DMS114 treated with DMSO at 0.1 percent for 48 hours (cell line): ENCODE measurements around the gene DNAI1.
"Not testable (repeated sequence)": the region's sequence is repeated elsewhere in the genome, so short reads cannot be mapped to it uniquely, and the experiment has no call there.

Source experiments
- DNase-seq: peaks from one replicate; lab custom pipeline; 2025; ENCODE audit not compliant: unreplicated experiment; lab: John Stamatoyannopoulos, UW

The DNAI1 gene

DNA sequence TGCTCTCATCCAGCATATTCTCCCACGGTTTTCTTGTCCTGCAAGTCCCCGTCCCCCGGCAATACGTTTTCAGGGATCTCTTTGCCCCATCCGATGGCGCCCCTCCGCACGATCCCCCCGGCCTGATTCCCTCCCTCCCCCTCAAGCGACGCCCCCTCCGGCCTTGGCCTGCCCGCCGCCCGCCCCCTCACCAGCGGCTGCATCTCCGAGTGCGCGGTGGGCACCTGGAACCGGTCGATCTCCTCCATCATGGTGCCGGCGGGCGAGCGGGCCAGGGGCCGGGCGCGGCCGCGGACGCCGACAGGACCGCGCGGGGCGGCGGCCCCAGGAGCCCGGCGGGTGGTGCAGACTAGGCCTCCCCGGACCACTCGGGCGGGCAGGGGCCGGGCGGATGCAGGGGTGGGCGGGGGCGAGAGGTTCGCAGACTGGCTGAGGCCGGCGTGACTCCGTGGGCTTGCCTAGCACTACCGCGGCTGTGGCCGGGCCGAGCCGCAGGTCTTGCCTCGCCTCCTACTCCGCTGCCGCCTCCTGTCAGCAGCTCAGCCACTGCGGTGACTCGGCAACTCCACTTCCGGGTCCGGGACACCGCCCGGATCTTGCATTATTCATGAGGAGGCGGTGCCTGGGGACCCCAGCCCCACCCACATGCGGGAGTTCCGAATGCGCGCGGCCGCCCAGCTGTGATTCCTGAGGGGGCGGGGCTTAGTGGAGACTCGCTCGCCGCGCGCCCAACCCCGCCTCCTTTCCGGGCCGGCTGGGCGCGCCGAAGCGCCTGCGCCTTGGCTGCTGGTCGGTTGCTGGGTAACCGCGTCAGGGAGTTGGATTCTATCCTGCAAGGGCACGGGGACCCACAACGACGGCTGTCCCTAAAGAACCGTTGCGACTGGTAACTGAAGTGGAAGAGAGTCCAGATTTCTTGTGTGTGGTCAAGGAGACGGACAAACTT is at the start of gene DNAI1, which contains the start of gene FAM219A:
TSS of gene DNAI1 (plus strand) at position 793 of the 946 bp plus-strand sequence. CDS start 201 bp downstream, outside the sequence.
TSS of gene FAM219A (minus strand) at position 558 of the 946 bp plus-strand sequence. CDS start at position 251, 307 bp downstream.
- peak; percentile 88 for DNase-seq

DNA sequence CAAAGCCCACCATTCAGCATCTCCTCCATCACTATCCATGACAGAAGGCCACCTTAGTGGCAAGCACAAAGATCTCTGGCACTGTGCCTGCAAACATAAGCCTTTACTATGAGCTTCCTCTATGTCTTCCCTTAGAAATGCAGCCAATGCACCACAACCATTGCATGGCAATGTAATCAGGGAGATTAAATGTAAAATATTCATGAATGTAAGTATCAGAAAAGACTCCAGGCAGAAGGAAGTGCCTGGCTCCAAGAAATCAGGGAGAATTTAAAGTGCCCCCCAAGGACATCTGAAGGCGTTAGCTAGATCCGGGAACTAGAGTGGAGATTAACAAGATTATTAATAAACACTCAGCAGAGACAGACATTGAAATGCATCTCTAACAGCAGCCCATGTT is 49.5 kb upstream of the DNAI1 start:
- DNase-seq = no peak

DNA sequence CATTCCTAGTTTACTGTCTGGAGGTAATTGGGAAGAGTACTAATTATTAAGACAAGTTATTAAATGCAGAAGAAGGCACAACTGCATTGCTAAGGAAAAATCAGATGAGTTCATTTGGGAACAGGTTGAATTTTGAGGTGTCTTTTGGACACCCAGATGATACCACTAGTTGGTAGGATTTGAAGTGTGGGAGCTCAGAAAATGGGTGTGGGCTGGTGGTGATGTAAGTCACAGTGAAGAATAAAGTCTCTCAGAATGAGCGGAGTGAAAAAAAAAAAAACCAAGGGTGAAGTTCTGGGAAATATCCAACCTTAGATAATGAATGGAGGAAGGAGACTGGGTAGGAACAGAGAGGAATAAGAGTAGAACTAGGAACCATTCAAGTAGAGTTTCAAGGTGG is 46.3 kb upstream of the DNAI1 start:
- no peak for DNase-seq

DNA sequence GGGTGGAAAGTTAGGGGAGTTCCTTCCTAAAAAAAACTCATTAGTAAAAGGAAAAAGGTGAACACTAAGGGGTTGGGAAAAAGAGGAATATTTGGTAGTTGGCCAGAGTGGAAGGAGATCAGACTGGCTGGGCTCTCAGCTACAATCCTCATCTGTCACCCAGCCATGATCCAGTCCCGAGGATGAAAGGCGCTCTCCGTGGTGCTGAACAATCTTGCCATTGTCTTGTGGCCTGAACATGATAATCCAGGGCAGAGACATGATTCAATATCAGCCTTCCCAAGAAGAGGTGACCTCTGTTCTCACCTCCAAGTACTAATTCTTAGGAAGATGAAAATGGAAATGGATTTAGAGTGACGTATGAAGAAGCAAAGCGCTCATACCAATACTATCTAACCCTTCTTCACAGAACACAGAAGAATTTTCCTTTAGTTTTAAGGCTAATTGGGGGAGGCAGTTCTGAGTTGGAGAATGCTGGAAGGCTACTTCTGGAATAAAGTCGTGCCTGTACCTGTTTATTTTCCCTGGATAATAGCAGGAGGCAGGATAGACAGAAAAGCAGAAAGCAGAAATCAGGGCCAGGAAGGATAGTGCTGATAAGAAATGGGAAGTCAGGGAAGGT is 45.3 kb upstream of the DNAI1 start:
- DNase-seq = no peak

DNA sequence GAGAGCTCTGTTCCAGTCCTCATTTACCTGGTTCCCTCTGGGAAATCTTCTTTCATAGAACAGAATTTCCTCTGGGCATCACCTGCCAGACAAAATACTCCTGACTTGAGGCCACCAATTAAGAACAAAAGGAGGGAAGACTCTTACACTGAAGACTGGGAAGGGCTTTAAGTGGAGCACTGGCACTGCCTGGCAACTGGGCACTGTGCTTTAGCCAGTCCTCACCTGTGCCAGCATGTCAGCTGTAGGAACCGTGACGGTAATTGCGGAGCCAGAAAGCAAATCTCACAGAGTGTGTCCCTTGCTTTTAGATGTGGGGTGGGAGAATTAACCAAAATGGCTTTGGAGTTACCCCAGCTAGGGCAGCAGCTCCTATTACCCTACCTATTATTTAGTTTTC is 40.9 kb upstream of the DNAI1 start:
- DNase-seq = no peak

DNA sequence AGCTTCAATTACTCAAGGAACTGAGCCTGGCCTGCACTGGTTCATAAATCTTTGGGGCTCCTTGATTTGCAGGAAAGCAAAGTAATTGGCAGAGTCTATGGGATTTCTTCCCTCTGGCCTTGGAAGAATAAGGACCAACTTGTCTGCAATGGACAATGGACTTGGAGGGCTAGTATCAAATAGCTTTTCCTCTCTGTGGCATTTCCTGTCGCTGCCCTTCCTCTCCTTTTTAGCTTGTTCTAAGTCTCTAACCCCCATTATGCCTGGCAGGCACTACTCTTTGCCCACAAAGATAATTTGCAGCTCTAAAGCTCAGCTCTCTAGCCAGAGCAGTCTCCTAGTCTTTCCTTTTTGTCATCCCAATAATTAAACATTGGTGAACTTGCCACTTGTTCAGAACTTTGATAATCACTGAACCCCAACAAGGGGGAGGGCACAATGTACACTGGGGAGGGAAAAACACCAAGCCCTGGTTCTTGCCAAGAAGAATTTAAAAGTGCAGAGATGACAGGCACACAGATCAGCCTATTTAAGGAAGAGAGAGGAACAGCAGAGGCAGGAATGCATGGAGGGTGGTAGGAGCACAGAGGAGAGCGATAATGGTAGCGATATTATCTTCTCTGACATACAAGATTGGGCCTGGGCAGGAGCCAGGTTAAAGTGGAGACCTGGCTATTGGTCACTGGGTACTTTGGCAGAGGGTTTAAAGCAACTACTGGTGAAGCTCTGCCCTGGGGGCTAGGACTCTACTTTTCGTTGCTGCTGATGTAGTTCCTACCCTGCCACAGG is 38.7 kb upstream of the DNAI1 start:
- DNase-seq = no peak

DNA sequence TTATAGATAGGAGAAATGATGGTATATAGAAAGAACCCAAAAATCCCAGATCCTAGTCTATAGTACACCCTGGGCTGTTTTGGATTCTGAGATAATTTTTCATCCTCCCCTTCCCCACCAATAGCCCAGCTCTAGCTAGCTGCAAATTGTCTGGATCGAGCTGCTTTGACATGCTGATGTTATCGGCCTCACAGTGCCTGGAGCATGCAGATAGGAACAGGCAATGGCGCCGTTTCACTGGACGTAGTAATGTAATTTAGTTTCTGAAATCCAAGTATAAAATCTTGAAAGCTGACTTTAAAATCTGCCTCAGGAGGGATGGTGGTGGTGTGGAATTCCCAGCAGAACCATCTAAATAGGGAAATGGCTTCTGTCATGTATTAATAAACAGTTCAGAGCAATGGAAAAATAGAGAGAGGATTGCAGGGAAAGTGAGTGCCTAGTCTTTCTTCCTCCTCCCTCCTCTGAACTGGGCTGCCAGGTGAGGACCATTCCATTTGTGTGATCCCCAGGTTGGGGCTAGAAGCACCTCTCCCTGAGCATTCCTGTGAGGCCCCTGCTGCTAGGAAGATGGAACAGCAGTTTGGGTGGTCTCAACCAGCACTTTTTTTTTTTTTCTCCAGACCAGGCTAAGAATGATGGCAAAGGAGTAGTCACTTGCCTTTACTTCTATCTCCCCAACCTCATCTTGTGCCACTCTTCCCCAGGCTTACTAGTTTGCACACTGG is 32.1 kb upstream of the DNAI1 start:
- no peak for DNase-seq

DNA sequence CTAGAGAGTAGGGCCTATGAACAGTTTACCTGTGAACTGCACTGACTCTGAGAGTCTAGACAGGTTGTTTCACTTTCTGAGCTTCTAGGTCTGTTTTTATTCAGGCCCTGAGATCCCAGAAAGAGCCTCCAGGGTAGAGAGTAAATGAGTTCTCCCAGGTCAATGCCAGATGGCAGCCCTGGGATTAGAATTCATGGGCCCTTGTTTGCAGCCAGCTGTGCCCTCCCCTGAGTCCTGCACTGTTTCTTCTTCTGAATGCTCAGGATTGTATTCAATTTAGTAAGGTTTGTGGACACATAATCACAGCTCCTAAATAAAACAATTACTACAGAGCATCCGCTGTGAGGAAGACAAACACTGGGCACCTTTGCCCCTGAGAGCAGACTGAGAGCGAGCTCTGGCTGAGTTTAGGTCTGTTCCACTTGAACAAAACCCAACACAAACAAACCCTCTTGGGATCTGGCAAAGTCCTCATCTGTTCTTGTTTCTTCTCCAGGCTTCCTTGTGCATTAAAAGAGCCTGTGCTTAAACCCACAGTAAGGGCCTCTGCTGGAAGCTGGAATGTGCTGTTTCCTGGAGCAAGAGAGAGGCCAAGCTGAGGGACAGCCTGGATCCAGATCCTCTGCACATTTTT is 30.2 kb upstream of the DNAI1 start:
- DNase-seq = no peak

DNA sequence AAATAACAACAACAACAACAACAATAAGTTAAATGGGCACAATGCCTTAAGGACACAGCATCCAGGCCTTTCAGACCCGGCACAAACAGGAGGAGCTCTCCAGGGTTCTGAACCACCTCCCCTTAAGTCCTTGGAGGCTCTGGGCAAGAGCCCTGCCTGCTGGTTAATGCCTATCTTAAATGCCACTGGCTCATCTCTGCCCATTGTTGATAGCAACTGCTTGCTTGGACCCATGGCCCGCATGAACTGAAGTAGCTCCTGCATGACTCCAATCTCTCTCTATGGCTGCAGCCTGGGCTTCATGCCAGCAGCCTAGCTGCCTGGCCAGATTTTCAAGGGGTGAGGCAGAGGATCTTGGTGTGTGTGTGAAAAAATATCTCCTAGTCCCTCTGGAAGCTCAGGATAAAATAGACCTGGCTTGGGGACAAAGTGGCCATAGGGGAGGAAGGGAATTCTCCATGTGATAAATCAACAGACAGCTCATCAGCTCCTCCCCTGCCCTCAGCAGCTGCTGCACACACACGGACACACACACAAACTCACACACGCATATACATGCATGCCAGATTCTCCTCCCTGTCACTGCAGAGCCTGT is 27.7 kb upstream of the DNAI1 start:
- DNase-seq = no peak

DNA sequence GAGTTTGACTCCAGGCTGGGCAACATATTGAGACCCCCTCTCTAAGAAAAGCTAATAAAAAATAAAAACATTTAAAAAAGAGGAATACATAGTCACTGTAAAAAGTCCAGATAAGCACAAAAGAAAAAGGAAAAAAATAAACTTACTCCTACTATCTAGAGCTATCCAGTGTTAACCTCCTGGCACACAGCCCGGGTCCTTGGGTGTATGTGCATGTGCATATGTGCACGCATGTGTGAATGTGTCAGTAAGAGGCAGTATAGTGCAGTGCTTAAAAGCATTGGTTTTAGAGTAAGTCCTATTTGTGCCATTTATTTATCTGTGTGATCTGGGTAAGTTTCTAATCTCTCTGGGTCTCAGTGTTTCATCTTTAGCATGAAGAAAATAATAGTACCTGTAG is 26.9 kb upstream of the DNAI1 start:
- DNase-seq = no peak

DNA sequence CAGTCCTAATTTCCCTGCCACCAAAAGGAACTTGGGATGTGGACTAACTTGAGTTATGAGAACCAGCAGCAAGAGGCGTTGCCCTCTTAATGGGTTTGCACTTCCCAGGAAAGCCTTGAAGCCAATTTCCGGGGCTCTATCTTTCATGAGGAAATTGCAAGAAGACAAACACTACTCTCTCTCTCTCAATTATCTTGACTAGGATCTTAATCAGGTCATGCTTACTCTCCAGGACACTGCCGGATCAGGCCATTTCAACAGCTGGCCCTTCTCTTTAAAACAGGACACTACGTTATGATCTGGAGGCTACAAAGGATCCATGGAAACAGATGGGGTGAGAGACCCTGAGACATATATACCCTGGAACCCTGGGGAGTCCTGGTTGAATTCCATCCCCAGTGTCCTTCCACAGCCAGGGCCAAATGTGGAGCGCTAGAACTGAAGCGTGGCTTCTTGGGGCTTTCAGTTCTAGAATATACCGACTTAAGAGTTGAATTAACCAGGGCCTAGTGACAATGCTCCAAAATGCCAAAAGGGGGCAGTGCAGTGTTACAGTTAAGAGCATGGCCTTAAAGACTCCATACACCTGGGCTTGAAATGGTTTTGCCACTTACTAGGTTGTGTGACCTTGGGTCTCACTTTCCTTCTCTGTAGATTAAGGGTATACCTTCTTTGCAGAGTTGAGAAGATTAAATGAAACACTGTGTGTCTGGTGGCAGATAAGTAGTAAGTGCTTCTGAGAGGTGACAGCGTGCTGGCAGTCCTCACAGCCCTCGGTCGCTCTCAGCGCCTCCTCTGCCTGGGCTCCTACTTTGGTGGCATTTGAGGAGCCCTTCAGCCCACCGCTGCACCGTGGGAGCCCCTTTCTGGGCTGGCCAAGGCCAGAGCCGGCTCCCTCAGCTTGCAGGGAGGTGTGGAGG is 21.3 kb upstream of the DNAI1 start:
- peak; percentile 16 for DNase-seq

DNA sequence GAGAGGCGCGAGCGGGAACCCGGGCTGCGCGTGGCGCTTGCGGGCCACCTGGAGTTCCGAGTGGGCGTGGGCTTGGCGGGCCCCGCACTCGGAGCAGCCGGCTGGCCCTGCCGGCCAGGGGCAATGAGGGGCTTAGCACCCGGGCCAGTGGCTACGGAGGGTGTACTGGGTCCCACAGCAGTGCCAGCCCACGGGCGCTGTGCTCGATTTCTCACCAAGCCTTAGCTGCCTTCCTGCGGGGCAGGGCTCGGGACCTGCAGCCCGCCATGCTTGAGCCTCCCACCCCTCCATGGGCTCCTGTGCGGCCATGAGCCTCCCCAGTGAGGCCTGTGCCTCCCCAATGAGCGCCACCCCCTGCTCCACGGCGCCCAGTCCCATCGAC is 20.7 kb upstream of the DNAI1 start:
- not testable (repeated sequence) for DNase-seq

DNA sequence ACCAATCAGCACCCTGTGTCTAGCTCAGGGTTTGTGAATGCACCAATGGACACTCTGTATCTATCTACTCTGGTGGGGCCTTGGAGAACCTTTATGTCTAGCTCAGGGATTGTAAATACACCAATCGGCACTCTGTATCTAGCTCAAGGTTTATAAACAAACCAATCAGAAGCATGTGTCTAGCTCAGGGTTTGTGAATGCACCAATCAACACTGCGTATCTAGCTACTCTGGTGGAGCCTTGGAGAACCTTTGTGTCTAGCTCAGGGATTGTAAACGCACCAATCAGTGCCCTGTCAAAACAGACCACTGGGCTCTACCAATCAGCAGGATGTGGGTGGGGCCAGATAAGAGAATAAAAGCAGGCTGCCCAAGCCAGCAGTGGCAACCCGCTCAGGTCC is 20.1 kb upstream of the DNAI1 start:
- DNase-seq = not testable (repeated sequence)

DNA sequence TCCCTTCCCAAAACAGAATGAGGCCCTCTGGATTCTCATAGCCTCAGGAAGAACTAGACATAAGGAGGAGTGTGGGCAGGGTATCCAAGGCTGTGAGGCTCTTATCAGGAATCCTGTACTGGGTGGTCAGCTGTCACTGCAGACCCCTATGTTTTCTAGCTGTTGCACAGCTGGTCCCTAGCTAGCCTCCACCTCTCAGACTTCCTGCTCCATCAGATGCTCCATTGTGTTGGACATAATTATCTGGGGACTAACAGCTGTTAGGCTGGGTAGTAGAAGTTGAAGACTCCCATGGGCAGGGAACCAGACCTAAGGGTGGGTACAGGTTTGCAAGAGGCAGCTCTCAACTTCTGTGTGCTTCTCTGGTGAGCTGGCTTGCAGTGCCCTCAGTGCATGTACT is 18.6 kb upstream of the DNAI1 start:
- no peak for DNase-seq

DNA sequence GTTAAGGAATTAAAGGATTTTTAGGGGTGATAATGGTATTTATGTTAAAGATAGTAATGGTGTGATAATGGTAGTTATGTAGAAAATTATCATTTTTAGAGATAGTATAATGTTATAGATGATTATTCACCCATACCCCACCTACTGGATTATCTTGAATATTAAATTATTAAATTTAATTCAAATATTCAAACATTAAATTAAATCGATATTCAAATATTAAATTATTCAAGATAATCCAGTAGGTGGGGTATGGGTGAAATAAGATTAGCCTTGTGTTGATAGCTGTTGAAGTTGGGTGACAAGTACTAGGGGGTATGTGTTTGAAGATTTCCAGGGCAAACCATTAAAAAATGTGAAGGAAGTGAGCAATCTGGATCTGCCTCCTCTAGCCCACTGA is 15.8 kb upstream of the DNAI1 start:
- DNase-seq = no peak

DNA sequence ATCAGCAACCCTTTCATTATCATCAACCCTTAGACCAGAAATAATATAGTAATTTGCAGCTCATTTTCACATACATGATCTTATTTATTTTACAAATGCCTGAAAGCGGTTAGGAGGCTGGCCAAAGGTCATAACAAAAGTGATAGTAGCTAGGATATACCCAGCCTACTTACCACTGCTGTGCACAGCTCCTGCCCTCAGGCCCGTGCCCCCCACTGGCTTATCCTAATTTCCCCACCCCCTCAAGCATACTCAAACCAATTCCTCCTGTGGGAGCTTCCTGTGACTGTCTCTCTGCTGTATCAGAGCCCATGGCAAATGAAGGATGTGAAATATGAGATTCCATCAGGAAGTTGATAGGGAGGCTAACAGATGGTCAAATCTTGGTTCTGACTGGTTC is 15.1 kb upstream of the DNAI1 start:
- no peak for DNase-seq

DNA sequence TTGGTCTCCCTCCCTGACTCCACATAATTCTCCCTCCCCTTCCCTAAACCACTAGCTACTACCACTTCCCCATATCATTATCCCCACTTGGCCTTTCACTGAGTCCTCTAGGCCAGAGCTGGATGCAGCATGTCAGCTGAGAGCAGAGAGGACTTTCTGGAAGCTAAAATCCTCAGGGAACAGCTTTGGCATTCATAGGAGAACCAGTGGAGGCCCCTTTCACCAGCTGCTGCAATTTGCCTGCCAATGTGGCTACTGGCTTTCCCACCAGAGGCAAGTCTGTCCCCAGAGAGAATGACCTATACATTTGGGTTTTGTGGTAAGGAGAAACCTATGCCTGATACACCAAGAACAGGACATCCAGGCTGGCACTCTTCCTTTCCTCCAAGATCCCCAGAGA is 14.6 kb upstream of the DNAI1 start:
- no peak for DNase-seq

DNA sequence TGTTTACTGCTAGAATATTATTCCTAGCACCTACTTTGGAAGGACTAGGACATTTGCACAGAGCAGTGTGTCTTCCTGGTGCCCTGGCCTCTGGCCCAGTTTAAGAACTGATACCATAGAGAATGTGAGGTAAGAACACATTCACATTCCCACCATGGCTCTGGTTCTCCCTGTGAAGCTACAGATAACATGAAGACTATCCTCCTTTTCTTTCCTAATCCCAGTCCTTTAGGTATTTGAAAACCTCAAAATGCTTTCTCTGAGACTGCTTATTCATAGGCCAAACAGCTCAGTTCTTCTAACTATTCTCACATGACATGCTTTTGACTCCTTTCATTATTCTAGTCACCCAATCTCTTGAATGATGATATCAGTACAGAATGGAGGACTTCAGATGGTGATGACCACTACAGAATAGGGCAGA is 12.1 kb upstream of the DNAI1 start:
- DNase-seq = no peak

DNA sequence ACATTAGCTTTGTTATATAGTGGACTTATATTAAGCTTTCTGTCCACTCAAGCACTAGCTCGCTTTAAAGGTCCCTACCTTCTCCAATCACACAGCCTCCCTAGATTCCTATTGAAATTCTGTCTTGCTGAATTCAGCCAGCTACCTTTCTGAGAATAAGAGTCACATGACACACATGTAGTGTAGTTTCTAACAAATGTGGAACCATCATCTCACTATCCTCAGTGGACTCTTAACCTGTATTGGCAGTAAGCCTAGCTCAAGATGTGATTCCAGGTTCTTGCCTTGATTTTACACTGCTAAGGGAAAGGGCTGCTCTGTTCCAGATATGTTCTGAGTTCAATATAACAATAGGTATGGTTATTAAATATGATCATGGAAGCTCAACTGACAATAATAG is 11.7 kb upstream of the DNAI1 start:
- no peak for DNase-seq
